WI38 (cell line): ENCODE data around the gene LSM8.

Source experiments
- H3K4me3 ChIP-seq: 2 replicates; pipeline ENCODE4 v1.5.1; 2011; ENCODE audit warnings: low read depth, mild to moderate bottlenecking, control low read depth, low read length
- CTCF ChIP-seq: IDR thresholded peaks from 2 replicates; pipeline ENCODE4 v1.5.1; 2012; ENCODE audit warnings: low read depth, mild to moderate bottlenecking, control low read depth, low read length

The LSM8 gene

GRCh38 chr7:118152654-118153053, 31.3 kb upstream of the LSM8 start:
- no peak overlapping the region for H3K4me3 ChIP-seq
- no peak for TF ChIP-seq CTCF

DNA sequence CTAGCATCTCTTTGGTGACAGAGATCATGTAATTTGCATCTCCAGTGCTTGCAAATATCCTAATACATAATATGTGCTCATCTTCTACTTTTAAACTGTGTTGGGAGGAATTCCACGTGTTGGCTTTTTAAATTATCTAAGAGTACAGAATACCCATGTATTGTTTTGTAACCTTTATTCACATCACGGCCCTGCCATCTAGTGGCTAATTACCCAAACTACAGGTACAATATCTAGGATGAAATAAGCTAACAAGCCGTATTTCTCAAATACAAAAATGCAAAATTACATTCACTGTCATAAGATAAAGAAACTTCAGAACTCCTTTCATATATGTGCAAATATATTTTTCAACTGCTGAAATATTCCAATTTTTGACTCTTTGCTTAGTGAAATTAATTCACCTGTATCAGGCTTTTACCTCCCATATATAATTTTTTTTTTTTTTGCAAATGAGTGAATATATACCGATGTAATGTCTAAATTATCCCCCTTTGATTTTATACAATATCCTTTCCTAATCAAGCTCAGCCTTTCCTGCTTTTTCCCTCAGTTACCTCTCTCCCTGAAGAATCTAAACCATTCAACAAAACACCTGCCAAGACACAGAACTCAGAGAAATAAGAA, 30.3 kb upstream of the LSM8 start:
- no peak overlapping the region for H3K4me3 ChIP-seq
- TF ChIP-seq CTCF = peak; percentile 31; the same call in 1 of the 2 replicates

- no peak overlapping the region for H3K4me3 ChIP-seq
- no peak for TF ChIP-seq CTCF
These were observed 25.2 kb upstream of the LSM8 start for GRCh38 chr7:118158766-118159165.

DNA sequence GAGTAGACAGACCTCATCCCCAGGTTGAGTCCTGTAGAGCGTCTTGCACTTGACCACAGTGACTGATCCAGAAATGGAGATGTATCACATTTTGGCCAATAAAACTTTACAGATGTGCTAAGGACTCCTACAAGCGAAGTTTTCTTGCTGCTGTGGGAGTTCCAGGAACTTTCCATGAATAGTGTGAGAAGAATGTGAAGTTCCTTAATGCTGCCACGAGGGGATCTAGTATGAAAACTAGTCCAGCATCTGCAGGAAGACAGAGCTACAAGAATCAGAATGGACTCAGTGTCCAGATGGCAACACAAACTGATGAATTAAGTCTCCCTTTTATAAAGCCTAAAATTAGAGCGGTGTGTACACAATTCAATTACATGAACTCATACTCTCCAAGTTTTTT, 14.8 kb upstream of the LSM8 start:
- no peak for TF ChIP-seq CTCF
- no peak overlapping the region for H3K4me3 ChIP-seq

- H3K4me3 ChIP-seq = no peak overlapping the region
These were observed 8.2 kb upstream of the LSM8 start for GRCh38 chr7:118175740-118176139.

DNA sequence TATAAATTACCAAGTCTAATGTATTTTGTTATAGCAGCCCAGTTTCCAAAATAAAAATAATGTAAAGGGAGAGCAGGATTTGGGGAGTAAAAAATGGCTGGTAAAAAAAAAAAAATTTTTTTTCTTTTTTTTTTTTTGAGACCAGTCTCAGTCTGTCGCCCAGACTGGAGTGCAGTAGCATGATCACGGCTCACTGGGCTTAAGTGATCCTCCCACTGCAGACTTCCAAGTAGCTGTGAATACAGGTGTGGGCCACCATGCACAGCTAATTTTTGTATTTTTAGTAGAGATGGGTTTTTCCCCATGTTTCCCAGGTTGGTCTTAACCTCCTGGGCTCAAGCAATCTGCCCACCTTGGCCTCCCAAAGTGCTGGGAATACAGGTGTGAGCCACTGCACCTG, 4.8 kb upstream of the LSM8 start:
- TF ChIP-seq CTCF = no peak
- no peak overlapping the region for H3K4me3 ChIP-seq

More at GRCh38 chr7:118175740-118176139, 8.2 kb upstream of the LSM8 start:
- no peak for TF ChIP-seq CTCF

- H3K4me3 ChIP-seq = peak overlapping the region; percentile 74
- no peak for TF ChIP-seq CTCF
These were observed 1.2 kb upstream of the LSM8 start for GRCh38 chr7:118182593-118183427.
